Cardiac septum (tissue), 1 donor: ENCODE results near the gene NCBP2. TPM values are rescaled to one million over a fixed set of nuclear protein-coding genes. Genes with fewer than 3 reads are reported as not detected.
A peak's percentile ranks its signal among the peaks of the same experiment; 100 is the strongest.

Source experiments
- DNase-seq: peaks from one replicate; pipeline ENCODE4 v3.0.0-alpha.2; 2020; ENCODE audit warnings: low spot score
- intact Hi-C: fragments of 100-400 bp; cut with DNase I; formaldehyde crosslinking; loops from one replicate; pipeline ENCODE4 v1.14.0; 2022
- long read RNA-seq: library from polyadenylated mRNA; unstranded; transcript quantifications from one replicate; pipeline ENCODE4 v2.0.0, GENCODE V29; 2021
- total RNA-seq: library from RNA; stranded (reverse); fragmentation: NEBNext Ultra II Directional; extraction: Animal tissue kit (Norgen Biotek cat#: 25700); gene quantifications from one replicate; pipeline ENCODE4 v1.2.1, GENCODE V29; 2021
- donor health status: DM: no; HTN: no; CAD: no.

The NCBP2 gene
- total RNA-seq: 47.1 TPM
- long read RNA-seq, transcript NCBP2-205 (4 exons, 2,220 nt): minor isoform, 17 of 74 reads
- long read RNA-seq, transcript NCBP2-201 (4 exons, 2,169 nt): major isoform, 43 of 74 reads
- long read RNA-seq, transcript NCBP2-207 (4 exons, 1,133 nt): minor isoform, 7 of 74 reads
- long read RNA-seq, partial matches to known transcripts: 2 of 74 reads
- long read RNA-seq, other reads (novel, unspliced or antisense): 4 of 74 reads

DNA sequence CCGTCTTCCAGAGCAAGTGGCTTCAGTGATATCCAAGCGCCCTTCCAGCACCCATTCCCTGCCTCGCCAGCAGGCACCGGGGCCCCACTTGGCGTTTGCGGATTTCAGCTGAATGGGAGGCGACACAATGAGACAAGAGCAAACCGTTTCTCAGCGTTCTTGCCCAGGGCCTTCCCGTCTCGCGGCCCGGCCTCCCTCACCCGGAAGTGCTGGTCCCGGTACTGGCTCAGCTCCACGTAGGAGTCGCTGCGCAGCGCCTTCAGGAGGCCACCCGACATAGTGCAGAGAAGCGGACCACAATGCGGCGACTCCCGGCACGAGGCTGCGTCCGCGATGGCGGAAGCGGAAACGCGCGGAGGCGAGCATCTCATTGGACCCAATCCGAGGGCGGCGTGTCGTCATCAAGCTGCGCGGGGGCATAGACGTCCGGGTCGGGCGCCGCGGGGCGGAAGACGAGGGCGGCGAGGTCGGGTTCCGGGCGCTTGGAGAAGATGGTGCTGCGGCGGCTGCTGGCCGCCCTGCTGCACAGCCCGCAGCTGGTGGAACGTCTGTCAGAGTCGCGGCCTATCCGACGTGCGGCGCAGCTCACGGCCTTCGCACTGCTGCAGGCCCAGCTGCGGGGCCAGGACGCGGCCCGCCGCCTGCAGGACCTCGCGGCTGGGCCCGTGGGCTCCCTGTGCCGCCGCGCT, at the start of gene NCBP2:
TSS of gene NCBP2 (minus strand) at position 303 of the 689 bp plus-strand sequence. CDS start at position 278, 25 bp downstream.
- intact Hi-C loops: loop anchor here (1.0 kb wide), 1 partner anchor 75 kb away; the partner anchor contains the start of gene SENP5

DNA sequence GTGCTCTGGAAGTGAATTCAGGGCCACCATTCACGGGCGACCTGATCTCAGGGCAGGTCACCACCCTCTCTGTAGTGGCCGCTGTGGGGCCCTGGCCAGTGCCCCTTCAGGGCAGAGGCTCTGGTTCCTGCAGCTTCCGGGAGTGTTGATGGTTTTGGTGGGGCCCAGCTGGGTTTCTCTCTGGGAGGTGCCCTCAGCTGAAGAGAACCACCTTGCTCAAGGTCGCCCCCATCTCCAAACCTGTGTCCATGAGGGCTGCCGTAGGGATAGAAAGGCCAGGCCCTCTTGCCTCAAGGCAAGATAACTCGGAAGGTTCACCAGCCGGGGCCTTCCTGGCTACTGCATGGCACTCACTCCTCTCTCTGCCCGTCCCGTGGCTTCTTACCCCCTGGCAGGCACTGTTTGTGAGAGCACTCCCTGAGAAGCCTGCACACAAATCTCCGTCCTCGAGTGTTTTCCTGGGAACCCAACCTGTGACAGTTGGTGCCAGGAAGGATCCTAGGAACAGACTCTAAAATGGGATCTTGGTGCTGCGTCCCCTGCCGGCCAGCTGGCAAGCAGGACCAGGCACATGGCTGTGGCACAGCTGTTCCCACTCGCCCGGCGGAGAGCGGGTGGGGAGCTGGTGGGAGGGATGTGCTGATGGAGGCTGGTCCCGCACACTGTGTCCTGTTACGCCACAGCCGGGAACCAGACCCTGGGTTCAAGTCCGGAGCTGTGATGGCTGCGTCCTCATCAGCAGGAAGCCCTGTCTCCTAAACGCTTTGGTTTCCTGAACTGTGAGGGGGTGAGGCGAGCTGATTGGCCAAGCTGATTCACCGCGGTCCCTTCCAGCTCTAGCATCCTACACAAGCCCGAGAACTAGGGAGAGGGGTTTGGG, 49.5 kb upstream of the NCBP2 start:
- intact Hi-C loops: no loop called here

More for the DNA sequence above, at the start of gene NCBP2:
- peak; percentile 99 for DNase-seq

GRCh38 chr3:196990601-196991007, 48.3 kb upstream of the NCBP2 start:
- DNase-seq: peak; percentile 56

More for the DNA sequence above, 49.5 kb upstream of the NCBP2 start:
- DNase-seq: peak; percentile 63

DNA sequence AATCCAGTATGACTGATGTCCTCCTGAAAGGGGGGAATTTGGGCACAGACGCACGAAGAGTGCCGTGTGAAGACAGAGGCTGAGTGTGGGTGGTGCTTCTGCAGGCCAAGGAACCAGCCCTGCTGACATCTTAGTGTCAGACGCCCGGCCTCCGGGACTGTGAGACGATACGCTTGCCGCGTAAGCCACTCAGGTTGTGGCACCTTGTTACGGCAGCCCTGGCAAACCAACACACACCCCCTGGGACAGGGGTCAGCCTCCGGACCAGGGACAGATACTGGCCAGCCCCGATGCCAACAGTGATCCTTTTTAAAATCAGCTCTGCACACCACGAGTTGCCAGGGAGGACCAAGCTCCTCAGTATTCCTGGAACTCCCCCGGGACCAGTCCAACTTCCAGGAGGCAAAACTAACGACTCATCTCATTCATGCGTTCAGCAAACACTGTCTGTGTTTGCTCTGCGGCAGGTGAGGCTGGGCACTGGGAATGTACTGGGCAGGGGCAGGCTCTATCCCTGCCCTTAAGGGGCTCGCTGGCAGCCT, 47.5 kb upstream of the NCBP2 start:
- DNase-seq: peak; percentile 73
- intact Hi-C loops: no loop called here

More at GRCh38 chr3:196990601-196991007, 48.3 kb upstream of the NCBP2 start:
- intact Hi-C loops: no loop called here

GRCh38 chr3:196988241-196989029, 46.1 kb upstream of the NCBP2 start:
- intact Hi-C loops: no loop called here
- peak; percentile 60 for DNase-seq

GRCh38 chr3:196987022-196987421, 44.7 kb upstream of the NCBP2 start:
- intact Hi-C loops: no loop called here
- peak; percentile 38 for DNase-seq

DNA sequence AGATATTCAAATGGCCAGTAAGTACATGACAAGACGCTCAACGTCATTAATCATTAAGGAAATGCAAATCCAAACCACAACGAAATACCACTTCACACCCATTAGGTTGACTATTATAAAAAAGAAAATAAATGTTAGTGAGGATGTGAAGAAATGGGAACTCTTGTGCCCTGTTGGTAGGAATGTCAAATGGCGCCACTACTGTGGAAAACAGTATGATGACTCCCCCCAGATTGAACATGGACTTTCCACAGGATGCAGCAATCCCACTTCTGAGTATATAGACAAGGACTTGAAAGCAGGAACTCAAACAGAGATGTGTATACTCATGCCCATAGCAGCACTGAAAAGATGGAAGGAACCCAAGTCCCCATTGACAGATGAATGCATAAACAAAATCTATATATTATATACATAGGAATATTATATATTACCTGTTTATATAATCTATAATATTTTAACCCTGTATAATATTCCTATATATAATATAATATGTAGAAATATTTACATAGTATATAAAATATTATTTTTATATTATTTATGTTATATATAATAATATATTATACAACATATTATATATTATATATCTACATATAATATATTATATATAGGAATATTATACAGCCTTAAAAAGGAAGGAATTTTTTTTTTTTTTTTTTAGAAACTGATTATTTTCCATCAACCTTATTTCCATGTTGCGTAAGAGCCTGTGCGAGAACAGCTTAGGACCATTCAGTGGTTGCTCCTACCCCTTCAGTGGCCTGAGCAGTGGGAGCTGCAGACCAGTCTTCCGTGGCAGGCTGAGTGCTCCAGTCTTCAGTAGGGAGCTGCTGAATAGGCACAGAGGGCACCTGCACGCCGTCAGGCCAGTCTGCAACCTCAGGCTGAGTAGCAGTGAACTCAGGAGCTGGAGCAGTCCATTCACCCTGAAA, 43.9 kb upstream of the NCBP2 start:
- intact Hi-C loops: no loop called here
- DNase-seq: no peak

DNA sequence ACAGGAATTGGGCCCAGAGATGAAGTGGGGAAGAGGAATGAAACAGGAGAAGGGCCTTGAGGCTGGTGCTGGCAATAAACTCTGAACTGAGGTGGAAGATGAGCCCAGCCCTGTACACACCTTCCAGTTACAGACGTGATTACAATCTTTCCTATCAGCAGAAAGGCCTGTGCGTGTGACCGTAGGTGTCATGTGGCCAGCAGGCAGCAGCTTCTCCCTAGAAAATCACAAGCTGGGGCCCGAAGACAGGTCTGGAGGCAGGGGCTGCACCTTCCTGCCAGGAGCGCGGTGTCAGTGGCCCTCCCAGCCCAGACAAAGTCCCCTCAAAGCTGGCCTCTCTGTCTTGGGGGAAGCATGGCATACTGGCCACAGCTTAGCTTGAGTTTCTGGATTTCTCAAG, 43.0 kb upstream of the NCBP2 start:
- intact Hi-C loops: no loop called here
- DNase-seq: peak; percentile 50

- intact Hi-C loops: no loop called here
- no peak for DNase-seq
Observed at GRCh38 chr3:196983186-196983585, 40.9 kb upstream of the NCBP2 start.

- intact Hi-C loops: no loop called here
Observed at GRCh38 chr3:196981657-196982056, 39.3 kb upstream of the NCBP2 start.

GRCh38 chr3:196979545-196979944, 37.2 kb upstream of the NCBP2 start:
- intact Hi-C loops: loop anchor here (5.0 kb wide), 1 partner anchor 208 kb away; no protein-coding TSS in a partner anchor
- peak; percentile 38 for DNase-seq

More at GRCh38 chr3:196981657-196982056, 39.3 kb upstream of the NCBP2 start:
- peak; percentile 55 for DNase-seq

DNA sequence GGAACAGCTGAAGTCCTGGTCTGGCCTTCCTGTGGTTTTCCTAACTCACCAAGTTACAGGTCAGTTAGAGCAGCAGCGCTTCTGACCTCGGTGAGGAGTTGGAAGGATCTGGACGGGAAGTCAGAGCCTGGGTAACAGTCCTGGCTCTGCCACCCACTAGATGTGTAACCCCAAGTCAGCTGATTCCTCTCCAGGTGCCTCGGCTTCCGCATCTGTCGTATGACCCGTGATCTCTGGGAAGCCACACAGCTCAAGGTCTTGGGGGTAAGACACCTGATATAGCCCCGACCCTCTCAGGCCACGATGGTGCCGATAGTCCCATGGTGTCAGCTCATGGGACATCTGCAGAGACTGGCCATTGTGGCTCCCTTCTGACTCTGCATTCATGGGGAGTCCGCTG, 34.6 kb upstream of the NCBP2 start:
- intact Hi-C loops: loop anchor here (5.0 kb wide), 1 partner anchor 210 kb away; no protein-coding TSS in a partner anchor
- DNase-seq: peak; percentile 67

GRCh38 chr3:196975349-196975748, 33.0 kb upstream of the NCBP2 start:
- intact Hi-C loops: loop anchor here (5.0 kb wide), 1 partner anchor 212 kb away; no protein-coding TSS in a partner anchor
- DNase-seq: peak; percentile 61

GRCh38 chr3:196974661-196975060, 32.3 kb upstream of the NCBP2 start:
- DNase-seq: peak; percentile 9
- intact Hi-C loops: loop anchor here (5.0 kb wide), 2 partner anchors 213 to 367 kb away; no protein-coding TSS in a partner anchor

DNA sequence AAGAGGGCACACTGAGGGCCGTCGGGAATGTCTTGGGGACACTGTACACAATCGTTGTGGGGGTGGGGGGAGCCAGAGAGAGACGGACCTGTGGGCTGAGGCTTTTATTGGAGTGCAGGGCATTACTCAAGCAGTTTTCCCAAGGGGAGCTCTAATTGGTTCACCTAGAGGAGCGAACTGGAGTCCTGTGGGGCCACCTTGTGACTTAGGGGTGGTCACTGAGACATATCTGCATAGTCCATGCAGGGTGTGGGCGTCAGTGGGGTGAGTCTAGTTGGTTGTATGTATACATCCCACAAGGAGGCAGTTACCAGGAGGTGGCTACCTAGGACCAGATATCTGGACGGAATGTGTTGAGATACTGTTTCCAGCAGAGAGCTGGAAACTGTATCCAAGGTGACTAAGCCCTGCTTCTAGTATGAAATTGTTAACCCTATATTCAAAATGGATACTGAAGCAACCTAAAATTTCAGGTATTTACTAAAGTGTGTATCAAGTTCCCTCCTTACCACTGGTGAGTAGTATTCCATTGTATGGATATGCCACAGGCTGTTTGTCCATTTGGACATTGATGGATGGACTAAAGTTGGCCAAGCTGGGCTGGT, 28.9 kb upstream of the NCBP2 start:
- no peak for DNase-seq
- intact Hi-C loops: loop anchor here (5.0 kb wide), 1 partner anchor 364 kb away; no protein-coding TSS in a partner anchor

DNA sequence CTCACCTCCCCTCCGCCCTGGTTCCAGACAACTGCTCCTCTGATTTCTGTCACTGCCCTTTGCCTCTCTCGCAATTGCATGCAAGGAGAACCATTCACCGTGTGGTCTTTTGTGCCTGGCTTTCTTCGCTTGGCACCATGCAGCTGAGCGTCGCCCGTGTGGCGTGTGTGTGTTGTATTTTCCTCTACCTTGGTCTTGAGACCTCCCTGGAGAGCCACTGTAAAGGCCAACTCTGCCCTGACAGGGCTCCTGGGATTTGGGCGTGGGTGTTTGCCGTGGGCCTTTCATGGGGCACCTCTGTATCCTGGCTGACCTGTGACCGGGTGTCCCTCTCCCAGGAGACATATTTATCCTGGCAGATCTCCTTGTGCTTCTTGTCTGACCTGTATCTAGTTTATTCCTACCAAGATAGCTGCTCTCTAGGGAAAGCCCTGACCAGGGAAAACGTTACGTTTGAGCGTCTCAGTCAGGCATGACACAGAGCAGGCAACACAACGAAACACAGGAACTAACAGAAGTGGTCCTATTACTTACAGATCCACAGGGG, 28.3 kb upstream of the NCBP2 start:
- intact Hi-C loops: loop anchor here (5.0 kb wide), 1 partner anchor 363 kb away; no protein-coding TSS in a partner anchor
- DNase-seq: no peak
